ENCODE measurements around the gene MLXIPL.
"Not testable (repeated sequence)": the region's sequence is repeated elsewhere in the genome, so short reads cannot be mapped to it uniquely, and the experiment has no call there.

Gene MLXIPL, protein sequence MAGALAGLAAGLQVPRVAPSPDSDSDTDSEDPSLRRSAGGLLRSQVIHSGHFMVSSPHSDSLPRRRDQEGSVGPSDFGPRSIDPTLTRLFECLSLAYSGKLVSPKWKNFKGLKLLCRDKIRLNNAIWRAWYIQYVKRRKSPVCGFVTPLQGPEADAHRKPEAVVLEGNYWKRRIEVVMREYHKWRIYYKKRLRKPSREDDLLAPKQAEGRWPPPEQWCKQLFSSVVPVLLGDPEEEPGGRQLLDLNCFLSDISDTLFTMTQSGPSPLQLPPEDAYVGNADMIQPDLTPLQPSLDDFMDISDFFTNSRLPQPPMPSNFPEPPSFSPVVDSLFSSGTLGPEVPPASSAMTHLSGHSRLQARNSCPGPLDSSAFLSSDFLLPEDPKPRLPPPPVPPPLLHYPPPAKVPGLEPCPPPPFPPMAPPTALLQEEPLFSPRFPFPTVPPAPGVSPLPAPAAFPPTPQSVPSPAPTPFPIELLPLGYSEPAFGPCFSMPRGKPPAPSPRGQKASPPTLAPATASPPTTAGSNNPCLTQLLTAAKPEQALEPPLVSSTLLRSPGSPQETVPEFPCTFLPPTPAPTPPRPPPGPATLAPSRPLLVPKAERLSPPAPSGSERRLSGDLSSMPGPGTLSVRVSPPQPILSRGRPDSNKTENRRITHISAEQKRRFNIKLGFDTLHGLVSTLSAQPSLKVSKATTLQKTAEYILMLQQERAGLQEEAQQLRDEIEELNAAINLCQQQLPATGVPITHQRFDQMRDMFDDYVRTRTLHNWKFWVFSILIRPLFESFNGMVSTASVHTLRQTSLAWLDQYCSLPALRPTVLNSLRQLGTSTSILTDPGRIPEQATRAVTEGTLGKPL

DNA sequence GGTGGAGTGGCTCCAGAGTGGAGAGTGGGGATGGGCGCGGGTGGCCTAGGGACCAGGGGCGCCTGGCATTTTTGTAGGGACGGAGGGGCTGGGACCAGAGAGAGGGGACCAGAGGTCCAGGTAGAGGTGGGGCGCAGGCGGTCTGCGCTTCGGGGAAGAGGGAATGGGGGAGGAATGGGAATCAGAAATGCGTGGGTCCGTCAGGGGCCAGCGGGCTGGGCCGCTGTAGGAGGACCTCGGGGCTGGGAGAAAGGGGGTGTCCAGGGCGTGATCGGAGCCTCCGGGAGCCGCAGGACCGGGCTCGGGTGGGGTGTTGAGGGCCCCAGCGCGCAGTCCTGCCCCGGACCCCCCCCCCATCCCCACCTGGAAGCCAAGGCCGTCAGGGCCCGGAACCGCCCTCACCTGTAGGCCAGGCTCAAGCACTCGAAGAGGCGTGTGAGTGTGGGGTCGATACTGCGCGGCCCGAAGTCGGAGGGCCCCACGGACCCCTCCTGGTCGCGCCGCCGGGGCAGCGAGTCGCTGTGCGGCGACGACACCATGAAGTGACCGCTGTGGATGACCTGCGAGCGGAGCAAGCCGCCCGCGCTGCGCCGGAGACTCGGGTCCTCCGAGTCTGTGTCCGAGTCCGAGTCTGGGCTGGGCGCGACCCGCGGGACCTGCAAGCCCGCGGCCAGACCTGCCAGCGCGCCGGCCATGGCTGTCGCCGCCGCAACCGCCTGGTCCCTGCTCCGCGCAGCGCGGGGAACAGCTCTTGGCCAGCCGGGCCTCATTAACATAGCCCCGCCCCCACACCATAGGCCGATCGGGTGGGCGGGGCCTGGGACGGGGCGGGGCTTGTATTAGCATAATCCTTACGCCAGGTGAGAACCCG, at the start of gene MLXIPL:
MLXIPL (minus strand) TSS at position 725 of the 871 bp plus-strand sequence; CDS start at position 695, 30 bp downstream.
- DNase-seq (ENCODE audit: low spot score), result peak; percentile 89

DNA sequence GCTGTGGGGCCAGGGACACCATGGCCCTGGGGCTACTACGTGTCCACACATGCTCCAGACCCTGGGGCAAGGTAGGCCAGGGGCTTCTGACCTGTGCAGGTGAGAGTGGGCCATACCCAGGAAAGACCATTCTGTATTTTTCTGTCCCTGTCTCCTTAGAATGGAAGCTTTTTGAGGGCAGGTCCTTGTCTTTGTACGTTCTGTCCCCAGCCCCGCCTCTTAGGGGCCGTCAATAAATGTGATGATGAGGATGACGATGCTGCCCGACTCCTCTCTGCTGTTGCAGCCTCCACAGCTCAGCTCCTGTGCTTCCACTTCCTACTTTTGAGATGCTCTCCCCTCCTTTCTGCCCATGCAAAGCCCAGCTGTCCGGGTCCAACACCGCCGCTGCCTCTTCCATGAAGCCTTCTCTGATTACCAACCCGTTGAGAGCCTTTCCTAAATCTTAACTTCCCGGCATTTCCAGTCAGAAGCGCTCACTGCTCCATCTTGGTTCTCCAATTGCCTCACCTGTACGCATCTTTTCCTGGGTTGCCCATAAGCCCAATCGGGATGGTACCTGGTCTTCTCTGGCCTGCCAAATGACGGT, 47.6 kb upstream of the MLXIPL start:
- DNase-seq (ENCODE audit: low spot score), result no peak

DNA sequence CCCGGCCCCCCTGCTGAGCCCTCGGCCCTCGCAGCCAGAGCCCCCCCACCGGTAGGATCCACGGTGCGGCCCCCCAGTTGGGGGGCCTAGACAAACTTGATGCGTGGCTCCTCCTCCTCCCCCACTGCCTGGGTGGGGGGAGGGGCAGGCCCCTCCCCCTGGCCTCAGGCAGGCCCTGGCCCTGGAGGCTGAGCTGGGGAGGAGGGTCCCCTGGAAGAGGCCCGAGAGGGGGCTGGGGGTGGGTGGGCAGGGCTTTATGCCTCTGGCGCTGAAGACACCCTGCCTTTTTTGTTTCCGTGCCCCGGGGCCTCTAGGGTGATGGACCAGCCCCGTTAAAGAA, 47.0 kb upstream of the MLXIPL start:
- no peak for DNase-seq (ENCODE audit: low spot score)

DNA sequence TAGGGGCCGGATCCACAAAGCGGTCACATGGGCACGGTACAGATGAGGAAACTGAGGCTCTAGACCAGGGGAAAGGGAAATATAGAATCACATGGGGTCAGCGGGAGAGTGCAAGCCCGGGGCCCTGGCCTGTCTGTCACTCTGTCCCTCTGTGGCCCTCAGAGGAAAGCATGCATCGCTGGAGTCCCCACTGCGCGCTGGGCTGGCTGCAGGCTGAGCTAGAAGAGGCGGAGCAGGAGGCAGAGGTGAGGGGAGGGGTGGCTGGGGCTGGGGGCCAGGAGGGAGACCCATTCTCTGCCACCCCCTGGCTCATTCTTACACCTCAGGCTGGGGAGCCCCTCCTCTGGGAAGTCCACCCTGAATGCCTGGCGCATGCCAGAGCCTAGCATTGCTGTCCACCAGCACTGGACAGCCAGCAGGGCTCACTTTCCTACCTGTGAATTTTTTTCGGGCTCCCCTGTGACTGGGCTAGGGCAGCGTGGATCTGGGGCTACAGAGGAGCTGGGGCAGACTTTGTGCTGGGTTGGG, 45.6 kb upstream of the MLXIPL start:
- no peak for DNase-seq (ENCODE audit: low spot score)

DNA sequence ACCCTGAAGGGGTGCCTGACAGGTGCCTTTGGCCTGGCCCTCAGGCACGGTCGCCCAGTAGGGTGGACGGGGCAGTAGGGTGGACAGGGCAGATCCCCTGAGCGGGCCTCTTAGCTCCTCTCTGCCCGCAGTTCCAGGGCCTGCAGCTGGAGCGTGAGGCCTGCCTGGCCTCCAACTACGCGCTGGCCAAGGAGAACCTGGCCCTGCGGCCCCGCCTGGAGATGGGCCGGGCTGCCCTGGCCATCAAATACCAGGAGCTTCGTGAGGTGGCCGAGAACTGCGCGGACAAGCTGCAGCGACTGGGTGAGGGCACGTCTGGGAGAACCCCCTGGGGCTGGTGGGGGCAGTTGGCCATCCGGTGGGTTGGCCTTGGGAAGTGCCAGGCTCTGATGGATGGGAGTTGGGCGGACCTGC, 45.0 kb upstream of the MLXIPL start:
- DNase-seq (ENCODE audit: low spot score), result no peak

DNA sequence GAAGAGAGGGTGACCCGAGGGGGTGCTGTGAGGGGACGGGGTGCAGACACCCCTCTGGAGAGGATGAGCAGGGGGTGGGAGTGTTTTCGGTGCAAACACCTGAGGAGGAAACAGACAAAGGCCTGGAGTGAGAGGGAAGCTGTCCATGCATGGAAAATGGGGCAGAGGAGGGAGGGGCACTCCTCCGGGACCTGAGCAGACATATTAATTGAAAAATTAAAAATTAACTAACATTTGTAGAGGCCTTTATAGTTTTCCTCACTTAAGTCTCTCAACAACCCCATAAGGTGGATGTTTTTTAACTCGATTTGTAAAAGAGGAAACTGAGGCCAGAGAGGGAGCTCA, 44.5 kb upstream of the MLXIPL start:
- no peak for DNase-seq (ENCODE audit: low spot score)

DNA sequence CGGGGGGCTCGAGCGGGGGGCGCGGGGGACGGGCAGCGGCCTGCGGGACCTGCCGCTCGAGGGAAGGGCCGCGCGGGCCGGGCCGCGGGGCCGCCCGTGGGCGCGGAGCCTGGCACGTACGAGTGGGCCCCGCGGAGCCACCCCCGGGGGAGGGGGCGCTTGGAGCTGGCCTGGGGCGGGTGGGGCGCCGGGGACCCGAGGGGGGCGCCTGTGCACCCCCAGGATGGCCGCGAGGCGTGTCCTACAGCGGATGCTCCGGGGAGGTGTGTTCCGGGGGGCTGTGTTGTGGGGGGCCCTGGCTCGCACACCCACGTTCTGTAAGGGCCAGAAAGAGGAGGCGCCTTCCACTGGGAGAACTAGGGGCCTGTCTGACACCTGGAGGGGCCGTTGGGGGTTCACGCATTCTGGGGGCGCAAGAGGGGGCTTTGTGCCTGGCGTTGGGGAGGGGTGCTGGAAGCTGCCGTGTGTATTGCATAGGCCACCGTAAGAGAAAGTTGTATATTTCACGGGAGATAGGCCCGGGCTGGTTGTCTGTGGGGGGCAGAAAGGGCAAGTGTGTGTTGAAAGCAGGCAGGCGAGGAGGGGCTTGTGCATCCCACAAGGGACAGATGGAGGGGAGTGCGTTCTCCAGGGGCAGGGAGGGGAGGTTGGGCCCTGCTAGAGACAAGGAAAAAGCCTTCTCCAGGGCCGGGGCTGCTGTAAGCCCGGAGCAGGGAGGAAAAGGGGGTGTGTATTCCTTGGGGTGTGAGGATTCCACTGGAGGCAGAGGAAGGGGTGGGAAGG, 44.0 kb upstream of the MLXIPL start:
- no peak for DNase-seq (ENCODE audit: low spot score)

DNA sequence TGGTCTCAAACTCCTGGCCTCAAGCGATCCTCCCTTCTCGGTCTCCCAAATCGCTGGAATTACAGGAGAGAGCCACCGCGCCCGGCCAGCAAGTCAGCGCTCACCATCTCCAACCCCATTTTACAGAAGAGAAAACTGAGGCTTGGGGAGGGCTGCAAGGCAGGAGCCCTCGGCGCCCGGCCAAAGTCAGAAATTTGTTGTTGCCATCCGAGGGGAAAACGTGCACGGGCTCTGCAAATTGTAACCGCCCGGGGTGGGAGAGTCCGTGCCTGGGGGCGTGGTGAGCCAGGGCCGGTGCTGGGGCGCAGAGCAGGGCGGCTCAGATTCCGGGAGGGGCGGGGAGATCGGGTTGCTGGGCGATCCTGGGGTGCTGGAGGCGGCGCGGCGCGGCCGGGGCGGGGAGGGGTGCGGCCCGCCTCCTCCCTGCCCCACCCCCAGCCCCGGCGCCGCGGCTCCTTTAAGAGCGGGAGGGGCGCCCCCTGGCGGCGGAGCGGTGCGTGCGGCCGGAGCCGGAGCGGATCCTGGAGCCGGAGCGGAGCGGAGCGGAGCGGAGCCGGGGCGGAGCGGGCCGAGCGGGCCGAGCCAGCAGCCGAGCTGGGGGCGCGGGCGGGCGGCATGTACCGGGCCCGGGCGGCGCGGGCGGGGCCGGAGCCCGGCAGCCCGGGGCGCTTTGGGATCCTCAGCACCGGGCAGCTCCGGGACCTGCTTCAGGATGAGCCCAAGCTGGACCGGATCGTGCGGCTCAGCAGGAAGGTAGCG, 43.2 kb upstream of the MLXIPL start, which contains the start of gene VPS37D:
VPS37D (plus strand) TSS at position 488 of the 759 bp plus-strand sequence; CDS start at position 616, 128 bp downstream.
- DNase-seq (ENCODE audit: low spot score), result peak; percentile 97

DNA sequence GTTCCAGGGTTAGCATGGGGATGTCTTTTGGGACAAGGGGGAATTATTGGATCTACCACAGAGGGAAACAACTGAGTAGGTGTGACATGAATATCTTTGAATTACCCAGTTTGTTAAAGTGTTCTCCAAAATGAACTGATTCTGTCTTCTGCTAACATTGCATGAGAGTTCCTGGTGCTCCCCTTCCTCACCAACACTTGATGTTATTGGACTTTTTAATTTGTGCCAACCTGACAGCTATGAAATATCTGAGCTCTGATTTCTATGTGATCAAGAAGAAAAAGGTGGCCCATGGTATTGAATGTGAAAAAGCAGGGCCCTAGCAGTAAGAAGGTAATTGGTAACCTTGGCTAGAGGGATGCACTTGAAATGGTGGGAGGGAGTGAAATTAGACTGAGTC, 38.7 kb upstream of the MLXIPL start:
- no peak for DNase-seq (ENCODE audit: low spot score)

DNA sequence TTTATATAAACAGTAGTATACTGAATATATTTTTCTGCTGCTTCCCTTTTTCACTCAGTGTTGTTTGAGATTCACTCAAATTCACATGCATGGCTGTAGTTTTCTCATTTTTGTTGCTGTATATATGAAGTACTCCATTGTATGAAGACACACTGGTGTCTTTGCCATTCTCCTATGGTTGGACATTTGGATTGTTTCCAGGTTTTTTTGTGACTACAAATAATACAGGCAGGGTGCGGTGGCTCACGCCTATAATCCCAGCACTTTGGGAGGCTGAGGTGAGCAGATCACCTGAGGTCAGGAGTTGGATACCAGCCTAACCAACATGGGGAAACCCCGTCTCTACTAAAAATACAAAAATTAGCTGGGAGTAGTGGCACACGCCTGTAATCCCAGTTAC, 36.3 kb upstream of the MLXIPL start:
- DNase-seq (ENCODE audit: low spot score), result not testable (repeated sequence)

DNA sequence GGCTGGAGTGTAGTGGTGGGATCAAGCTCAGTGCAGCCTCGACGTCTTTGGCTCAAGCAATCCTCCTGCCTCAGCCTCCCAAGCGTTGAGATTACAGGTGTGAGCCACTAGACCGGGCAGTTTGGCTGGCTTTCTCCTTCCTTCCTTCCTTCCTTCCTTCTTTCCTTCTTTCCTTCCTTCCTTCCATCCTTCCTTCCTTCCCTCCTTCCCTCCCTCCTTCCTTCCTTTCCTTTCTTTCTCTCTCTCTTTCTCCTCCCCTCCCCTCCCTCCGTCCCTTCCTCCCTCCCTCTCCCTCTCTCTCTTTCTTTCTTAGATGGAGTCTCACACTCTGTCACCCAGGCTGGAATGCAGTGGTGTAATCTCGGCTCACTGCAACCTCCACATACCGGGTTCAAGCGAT, 35.7 kb upstream of the MLXIPL start:
- no peak for DNase-seq (ENCODE audit: low spot score)

DNA sequence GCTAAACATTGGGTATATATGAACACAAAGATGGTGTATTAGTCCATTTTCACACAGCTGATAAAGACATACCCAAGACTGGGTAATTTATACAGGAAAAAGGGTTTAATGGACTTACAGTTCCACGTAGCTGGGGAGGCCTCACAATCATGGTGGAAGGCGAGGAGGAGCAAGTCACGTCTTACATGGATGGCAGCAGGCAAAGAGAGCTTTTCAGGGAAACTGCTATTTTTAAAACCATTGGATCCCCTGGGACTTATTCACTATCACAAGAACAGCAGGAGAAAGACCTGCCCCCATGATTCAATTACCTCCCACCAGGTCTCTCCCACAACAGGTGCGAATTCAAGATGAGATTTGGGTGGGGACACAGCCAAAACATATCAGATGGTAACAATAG, 31.0 kb upstream of the MLXIPL start:
- not testable (repeated sequence) for DNase-seq (ENCODE audit: low spot score)

DNA sequence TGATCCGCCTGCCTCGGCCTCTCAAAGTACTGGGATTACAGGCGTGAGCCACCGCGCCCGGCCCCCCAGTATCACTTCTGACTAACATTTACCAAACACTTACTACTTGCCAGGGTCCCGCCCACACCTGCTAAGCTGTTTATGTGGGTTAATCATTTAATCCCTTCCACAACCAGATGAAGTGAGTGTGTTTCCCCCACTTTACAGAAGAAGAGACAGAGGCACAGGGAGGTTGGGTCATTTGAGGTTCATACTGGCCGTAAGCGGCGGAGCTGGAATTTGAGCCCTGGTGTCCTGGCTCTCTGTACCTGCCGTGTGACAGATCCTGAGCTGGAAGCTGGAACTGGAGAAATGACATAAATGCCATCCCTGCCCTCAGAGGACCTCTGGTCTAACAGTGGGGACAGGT, 28.2 kb upstream of the MLXIPL start:
- no peak for DNase-seq (ENCODE audit: low spot score)

DNA sequence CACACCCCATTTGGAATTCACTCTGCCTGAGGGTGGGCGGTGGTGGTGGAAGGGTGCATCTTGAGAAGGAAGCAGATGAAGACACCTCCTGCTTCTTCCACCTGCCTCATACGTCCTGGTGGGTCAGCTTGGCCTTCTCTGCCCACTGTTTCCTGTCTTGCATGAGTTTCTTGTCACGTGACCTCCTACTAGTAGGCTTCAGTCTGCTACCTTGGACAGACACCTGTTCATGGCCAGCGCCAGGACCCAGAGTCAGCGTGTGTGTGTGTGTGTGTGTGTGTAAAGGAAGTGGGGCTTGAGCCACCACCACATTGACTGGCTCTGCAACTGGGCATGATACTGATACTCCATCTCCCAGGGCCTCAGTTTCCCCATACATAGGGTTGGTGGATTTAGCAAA, 26.2 kb upstream of the MLXIPL start:
- DNase-seq (ENCODE audit: low spot score), result no peak

DNA sequence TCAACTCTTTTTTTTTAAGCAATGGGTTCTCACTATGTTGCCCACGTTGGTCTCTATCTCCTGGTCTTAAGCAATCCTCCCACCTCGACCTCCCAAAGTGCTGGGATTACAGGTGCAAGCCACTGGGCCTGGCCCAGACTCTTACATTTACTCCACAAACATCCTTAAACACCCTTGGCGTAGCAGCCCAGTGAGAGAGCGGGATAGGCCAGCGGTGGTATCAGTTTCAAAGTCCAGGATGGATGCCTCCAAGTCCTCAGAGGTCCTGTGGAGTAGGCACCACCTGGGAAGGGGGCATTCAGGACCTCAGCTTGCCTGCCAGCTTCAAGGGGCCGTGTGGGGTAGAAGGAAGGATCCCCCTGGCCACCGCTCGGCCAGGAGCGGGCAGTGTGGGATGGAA, 25.3 kb upstream of the MLXIPL start:
- DNase-seq (ENCODE audit: low spot score), result no peak

DNA sequence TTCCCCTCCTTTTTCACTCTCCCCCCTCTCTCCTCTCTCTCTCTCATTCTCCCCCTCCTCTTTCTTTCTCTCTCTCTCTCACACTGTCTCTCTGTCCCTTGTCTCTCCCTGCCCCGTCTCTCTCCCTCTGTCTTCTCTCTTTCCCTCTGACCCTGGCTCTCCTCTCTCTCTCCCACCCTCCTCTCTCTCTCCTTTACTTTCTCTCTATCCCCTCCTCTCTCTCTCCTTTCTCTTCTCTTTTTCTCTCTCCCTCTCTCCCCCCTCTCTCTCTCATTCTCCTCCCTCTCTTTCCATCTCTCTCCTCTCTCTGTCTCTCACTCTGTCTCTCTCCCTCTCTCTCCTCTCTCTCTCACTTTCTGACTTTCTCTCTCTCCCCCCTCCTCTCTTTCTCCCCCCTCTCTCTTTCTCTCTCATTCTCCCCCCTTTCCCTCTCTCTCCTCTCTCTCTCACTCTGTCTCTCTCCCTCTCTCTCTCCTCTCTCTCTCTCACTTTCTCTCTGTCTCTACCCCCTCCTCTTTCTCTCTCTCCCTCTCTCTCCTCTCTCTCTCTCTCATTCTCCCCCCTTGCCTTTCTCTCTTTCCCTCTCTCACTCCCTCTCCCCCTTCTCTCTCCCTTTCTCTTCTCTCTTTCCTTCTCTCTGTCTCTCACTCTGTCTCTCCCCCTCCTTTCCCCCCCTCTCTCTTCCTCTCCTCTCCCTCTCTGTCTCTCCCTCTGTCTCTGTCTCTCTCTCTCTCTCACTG, 24.4 kb upstream of the MLXIPL start:
- no peak for DNase-seq (ENCODE audit: low spot score)

DNA sequence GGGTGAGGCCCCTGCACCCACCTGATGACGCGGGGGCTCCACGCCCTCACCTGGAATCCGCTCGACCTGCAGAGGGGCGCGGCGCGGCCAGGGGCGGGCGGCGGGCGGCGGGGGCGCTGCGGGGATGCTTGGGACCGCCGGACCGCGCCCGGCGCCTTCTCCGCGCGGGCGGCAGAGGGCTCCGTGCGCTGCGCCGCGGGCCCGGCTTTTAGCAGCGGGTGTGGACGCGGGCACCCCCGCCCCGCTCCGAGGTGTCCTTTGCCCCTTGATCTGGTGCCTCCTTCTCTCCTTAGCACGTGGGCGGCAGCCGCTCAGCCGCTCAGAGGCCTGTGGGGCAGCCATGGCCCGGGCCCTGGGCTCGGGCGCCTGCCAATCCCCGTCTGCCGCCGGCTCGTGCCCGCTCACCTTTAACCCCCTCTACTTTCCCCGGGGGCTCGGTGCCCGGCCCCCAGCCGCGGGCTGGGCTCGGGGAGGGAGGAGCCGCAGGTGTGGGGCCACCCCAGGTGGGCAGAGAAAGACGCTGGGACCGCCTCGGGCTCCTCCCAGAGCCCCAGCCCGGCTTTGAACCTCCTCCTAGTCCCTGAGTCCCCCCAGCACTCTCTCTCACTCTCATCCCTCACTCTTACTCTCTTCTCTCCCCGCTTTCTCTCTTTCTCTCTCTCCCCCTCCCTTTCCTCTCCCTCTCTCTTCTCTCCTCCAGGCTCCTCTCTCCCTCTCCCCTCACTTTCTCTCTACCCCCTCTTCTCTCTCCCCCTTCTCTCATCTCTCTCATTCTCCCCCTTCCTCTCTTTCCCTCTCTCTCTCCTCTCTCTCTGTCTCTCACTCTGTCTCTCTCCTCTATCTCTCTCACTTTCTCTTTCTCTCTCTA, 23.6 kb upstream of the MLXIPL start:
- no peak for DNase-seq (ENCODE audit: low spot score)
